ENCODE results near the gene SARS2. TPM values are rescaled to one million over a fixed set of nuclear protein-coding genes. Genes with fewer than 3 reads are reported as not detected.
A peak's percentile ranks its signal among the peaks of the same experiment; 100 is the strongest.
"Not testable (repeated sequence)": the region's sequence is repeated elsewhere in the genome, so short reads cannot be mapped to it uniquely, and the experiment has no call there.

SARS2 gene
- 31.1 TPM for polyA plus RNA-seq (ENCODE audit: insufficient read length)

DNA sequence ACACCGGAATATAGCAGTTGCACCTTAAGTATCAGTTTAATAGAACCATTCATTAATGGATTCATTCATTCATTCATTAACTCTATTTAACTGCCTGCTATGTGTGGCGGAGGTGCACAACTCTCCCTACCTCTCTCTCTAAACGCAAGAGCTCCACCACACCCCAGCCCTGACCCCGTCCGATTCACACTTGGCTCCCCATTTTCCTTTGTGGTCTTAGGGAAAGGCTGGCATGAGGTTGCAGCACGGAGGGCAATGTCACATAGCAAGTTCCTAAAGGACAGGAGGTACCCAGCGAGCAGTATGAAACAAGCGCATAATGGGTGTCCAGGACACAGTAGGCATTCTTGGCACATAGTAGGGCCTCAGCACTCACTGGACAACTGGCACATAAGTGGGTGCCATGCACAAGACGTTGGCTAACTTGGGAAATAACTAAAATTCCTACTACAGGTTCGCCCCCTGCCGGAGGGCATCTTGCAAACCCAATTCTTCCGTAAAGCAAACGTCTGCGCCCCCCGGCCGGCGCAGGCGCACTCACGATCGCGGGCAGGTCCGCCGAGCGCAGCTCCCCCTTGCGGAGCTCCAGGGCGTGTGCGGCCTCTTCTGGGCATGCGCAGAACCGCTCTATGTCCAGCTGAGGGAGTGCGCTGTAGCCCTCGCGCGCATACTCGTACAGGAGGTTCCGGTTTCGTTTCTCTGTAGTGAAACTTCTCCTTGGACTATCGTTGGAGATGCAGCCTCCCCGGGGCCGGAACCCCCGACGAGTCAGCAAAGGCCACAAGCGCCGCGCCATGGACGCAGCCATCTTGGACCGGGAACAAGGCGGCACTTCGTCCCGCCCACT lies at the start of gene SARS2:
Gene SARS2 (minus strand): TSS at position 835 of the 847 bp plus-strand sequence. CDS start 27 bp downstream, at position 808.
- DNase-seq: peak; percentile 95

- DNase-seq: no peak
These were observed 49.2 kb upstream of the SARS2 start for GRCh38 chr19:38979812-38980211.

DNA sequence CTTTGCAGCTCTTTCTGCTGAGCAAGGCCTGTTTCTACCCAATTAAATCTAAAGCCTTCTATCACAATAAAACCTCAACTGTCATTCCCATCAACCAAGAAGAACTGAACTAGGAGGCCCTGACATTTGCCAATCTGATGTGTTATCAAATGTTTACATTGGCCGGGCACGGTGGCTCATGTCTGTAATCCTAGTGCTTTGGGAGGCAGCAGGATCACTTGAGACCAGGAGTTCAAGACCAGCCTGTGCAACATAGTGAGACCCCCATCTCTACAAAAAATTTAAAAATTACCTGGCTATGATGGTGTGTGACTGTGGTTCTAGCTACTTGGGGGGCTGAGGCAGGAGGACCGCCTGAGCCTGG lies 47.7 kb upstream of the SARS2 start:
- DNase-seq: no peak

DNA sequence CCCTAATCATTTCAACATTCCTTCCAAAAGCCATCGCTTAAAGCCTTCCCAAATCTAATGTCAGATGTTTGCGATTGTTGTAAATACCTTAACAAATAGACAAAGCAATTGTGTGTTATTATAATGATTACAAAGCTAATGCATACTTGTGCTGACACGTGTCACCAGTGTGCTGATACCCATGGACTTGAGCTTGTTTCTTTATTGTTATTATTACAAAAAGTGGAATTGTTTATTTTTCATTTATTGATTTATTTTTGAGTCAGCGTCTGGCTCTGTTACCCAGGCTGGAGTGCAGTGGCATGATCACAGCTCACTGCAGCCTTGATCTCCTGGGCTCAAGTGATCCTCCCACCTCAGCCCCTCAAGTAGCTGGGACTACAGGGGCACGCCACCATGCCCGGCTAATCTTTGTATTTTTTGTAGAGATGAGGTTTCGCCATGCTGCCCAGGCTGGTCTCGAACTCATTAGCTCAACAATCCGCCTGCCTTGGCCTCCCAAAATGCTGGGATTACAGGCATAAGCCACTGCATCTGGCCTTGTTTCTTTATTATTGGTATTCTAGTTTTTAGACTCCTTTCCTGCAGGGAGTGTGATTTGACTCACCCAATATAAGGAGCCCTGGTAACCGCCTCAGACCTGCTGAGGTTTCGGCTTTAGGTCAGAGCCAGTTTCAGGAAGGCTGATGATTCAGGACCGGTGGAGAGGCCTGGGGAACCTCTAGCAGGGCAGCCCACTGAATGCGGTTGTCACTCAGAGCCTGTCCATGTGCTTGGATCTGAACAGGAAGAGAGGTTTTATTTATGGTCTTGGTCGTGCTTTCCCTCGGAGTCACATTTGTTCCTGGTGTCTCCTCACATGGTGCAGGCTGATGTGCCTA lies 47.1 kb upstream of the SARS2 start:
- no peak for DNase-seq

- peak; percentile 69 for DNase-seq
These were observed 45.3 kb upstream of the SARS2 start for GRCh38 chr19:38975861-38976271.

- DNase-seq: peak; percentile 80
These were observed 44.8 kb upstream of the SARS2 start, which contains the start of gene FBXO17 for GRCh38 chr19:38975214-38975860. Gene FBXO17 (minus strand): TSS chr19:38975742. CDS start chr19:38950319, 25,423 bp downstream.

- DNase-seq: peak; percentile 36
These were observed 44.2 kb upstream of the SARS2 start for GRCh38 chr19:38974624-38975213.

GRCh38 chr19:38971672-38972071 lies 41.1 kb upstream of the SARS2 start:
- DNase-seq: no peak

DNA sequence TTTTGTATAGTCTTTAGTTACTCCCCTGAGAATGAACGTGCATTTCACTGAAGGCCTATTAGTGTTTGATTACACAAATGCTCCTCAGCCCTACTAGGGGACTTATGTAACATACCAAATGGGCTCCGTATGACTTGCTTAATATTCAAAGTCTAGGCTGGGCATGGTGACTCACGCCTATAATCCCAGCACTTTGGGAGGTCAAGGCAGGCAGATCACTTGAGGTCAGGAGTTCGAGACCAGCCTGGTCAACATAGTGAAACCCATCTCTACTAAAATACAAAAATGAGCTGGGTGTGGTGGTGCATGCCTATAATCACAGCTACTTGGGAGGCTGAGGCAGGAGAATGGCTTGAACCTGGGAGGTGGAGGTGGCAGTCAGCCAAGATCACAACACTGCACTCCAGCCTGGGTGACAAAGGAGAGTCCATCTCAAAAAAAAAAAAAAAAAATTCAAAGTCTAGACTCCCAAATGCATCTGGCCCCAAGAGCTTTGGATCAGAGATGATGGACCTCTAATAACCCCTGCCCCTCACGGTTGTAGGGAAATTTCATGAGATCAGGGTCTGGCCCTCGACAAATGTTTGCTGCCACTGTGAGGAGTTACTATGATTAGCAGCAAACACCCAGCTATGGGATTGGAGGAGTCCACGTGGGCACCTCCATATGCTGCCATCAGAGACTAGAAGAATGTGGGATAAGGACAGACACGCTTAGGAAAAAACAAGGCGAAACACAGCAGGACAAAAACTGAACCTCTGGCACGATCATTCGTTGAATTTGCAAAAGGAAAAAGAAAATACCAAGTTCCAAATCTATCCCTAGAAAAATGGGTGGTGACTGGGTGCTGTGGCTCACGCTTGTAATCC lies 40.3 kb upstream of the SARS2 start:
- DNase-seq: no peak

DNA sequence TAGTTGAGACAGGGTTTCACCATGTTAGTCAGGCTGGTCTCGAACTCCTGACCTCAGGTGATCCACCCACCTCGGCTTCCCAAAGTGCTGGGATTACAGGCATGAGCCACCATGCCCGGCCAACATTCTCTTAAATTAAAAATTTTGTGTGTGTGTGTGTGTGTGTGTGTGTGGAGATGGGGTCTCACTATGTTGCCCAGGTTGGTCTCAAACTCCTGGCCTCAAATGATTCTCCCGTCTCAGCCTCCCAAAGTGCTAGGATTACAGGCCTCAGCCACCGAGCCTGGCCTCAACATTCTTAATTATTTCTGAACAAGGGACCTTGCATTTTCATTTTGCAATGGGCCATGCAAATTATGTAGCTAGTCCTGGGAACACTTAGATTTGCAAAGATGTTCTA lies 35.6 kb upstream of the SARS2 start:
- DNase-seq: not testable (repeated sequence)

DNA sequence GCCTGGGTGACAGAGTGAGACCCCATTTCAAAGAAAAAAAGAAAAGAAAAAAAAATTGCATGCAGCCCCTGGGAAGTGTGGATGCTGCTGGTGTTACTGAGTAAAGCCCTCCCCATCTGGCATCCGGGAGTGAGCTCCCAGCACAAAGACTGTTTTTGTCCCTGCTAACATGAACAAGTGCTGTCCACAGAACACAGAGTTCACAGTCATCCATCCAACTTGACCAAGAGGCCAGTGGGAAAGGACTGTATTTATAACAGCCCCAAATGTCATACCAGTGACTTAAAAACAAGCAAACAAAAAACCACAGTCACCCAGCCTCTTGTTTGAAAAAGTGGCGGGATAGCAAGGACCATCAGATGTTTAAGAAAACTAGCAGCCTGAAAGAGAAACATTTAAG lies 34.2 kb upstream of the SARS2 start:
- no peak for DNase-seq

DNA sequence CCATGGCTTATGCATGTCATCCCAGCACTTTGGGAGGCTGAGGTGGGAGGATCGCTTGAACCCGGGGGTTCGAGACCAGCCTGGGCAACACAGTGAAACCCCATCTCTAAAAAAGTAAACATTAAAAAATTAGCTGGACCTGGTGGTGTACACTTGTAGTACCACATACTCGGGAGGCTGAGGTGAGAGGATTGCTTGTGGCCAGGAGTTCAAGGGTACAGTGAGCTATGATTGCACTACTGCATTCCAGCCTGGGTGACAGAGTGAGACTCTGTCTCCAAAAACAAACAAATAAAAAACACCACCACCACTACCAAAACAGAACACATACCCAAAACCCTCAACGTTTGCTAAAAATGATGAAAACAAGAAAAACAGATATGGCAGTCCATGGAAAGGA lies 29.1 kb upstream of the SARS2 start:
- DNase-seq: no peak

- no peak for DNase-seq
These were observed 27.7 kb upstream of the SARS2 start for GRCh38 chr19:38958301-38958700.

GRCh38 chr19:38956264-38956663 lies 25.7 kb upstream of the SARS2 start:
- no peak for DNase-seq

DNA sequence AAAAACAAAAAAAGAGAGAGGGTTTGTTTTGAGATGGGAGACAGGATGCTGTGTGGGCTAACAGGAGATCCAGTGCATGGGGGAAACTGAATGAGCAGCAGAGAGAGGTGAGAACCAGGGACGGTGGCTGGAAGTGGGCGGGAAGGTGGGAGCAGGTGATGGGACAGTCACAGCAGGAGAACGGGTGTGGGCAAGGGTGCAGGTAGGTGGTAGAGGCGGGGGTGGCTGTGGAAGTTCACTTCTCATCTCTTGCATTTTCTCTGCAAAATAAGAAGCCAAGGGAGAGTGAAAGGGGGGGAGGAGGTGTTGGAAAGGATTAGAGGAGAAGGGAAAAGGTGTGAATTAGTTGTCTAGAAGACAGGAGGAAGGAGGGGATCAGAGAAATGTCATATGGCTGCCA lies 23.1 kb upstream of the SARS2 start:
- DNase-seq: no peak

DNA sequence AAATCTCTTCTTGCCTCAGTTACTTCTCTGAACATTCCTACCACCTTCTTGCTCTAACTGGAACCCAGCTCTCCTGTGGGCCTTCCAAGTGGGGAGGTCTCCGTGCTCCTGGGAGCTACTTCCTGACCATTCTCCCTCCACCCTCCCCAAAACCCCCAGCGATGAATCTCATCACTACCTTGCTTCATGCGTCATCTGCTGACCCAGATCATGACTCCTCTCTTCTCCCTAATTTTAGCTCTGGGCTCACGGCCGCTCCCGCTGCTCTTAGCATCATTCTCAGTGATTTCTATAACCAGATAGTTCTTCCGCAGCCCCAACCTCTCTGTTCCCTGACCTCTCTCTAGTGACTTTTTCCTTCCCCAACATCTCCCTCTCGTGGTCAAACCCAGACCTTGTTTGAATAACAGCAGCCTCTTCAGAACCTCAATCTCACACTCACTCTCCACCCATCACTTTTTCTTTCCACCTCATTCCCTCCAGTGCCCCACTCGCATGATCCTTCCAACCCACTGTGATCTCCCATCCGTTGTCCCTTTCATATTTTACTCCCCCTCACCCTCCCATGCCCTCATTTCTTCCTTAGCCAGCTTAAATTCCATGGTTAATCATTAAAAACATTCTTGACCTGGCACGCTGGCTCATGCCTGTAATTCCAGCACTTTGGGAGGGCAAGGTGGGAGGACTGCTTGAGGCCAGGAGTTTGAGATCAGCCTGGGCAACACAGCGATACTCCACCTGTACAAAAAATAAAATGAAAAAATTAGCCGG lies 22.0 kb upstream of the SARS2 start:
- DNase-seq: no peak

DNA sequence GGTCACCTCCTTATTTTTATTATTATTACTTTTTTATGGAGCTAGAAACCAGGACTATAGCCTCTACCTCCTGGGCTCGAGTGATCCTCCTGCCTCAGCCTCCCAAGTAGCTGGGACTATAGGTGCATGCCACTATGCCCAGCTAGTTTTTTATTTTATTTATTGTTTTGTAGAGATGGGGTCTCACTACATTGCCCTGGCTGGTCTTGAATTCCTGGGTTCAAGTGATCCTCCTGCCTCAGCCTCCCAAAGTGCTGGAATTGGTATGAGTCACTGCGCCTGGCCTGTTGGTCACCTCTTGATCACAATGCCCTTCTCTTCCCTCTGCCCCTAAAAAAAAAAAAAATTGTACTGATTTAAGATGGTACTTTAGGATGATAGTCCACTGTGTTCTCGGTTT lies 20.6 kb upstream of the SARS2 start:
- DNase-seq: no peak

GRCh38 chr19:38949580-38950367 lies 19.2 kb upstream of the SARS2 start:
- DNase-seq: peak; percentile 79

- no peak for DNase-seq
These were observed 15.9 kb upstream of the SARS2 start for GRCh38 chr19:38946229-38947010.
